ENCODE results near the gene KRTAP10-8.
"Not testable (repeated sequence)": the region's sequence is repeated elsewhere in the genome, so short reads cannot be mapped to it uniquely, and the experiment has no call there.

The KRTAP10-8 gene

GRCh38 chr21:44578371-44579055, 33.4 kb upstream of the KRTAP10-8 start:
- no peak overlapping the region for H3K4me3 ChIP-seq (ENCODE audit: low read depth, low read length)
- no peak overlapping the region for H3K27ac ChIP-seq
- no peaks in the 10 kb centered on the region for H3K36me3 ChIP-seq (replicated peaks)
- DNase-seq: no peak
- no peak for TF ChIP-seq CTCF (IDR thresholded peaks at IDR 0.05; ENCODE audit: low read depth, low read length, missing control alignments)
- in situ Hi-C loops (cut with HindIII; ENCODE audit: low pct_ligation_motif_present, low sequenced_read_pairs): no loop called here
- H3K27me3 ChIP-seq (replicated peaks): no peaks in the 10 kb centered on the region

- no peak for DNase-seq
- Histone ChIP-seq H3K36me3 (replicated peaks) (no peaks in the 10 kb centered on the region), H3K4me3 (ENCODE audit: low read depth, low read length) (no peak overlapping the region), H3K27me3 (replicated peaks) (no peaks in the 10 kb centered on the region), H3K27ac (no peak overlapping the region)
- TF ChIP-seq CTCF (IDR thresholded peaks at IDR 0.05; ENCODE audit: low read depth, low read length, missing control alignments): no peak
- in situ Hi-C loops (cut with HindIII; ENCODE audit: low pct_ligation_motif_present, low sequenced_read_pairs): no loop called here
These were observed 32.6 kb upstream of the KRTAP10-8 start for GRCh38 chr21:44579056-44579832.

GRCh38 chr21:44579833-44580144, 32.1 kb upstream of the KRTAP10-8 start:
- DNase-seq: no peak
- Histone ChIP-seq H3K4me3 (ENCODE audit: low read depth, low read length) (no peak overlapping the region), H3K27ac (no peak overlapping the region), H3K36me3 (replicated peaks) (no peaks in the 10 kb centered on the region), H3K27me3 (replicated peaks) (no peaks in the 10 kb centered on the region)
- TF ChIP-seq CTCF (IDR thresholded peaks at IDR 0.05; ENCODE audit: low read depth, low read length, missing control alignments): no peak
- in situ Hi-C loops (cut with HindIII; ENCODE audit: low pct_ligation_motif_present, low sequenced_read_pairs): no loop called here

GRCh38 chr21:44580231-44580821, 31.6 kb upstream of the KRTAP10-8 start, which contains the start of gene KRTAP10-5:
Gene KRTAP10-5 (minus strand): TSS chr21:44580604. CDS start chr21:44580578, 26 bp downstream.
- in situ Hi-C loops (cut with HindIII; ENCODE audit: low pct_ligation_motif_present, low sequenced_read_pairs); DNase-seq; H3K36me3 ChIP-seq (replicated peaks); H3K27me3 ChIP-seq (replicated peaks); H3K4me3 ChIP-seq (ENCODE audit: low read depth, low read length); H3K27ac ChIP-seq: not testable (repeated sequence)

GRCh38 chr21:44581158-44581557, 30.7 kb upstream of the KRTAP10-8 start:
- TF ChIP-seq CTCF (IDR thresholded peaks at IDR 0.05; ENCODE audit: low read depth, low read length, missing control alignments): no peak
- in situ Hi-C loops (cut with HindIII; ENCODE audit: low pct_ligation_motif_present, low sequenced_read_pairs): no loop called here
- no peaks in the 10 kb centered on the region for H3K36me3 ChIP-seq (replicated peaks)
- H3K27ac ChIP-seq: no peak overlapping the region
- H3K27me3 ChIP-seq (replicated peaks): no peaks in the 10 kb centered on the region
- no peak for DNase-seq
- H3K4me3 ChIP-seq (ENCODE audit: low read depth, low read length): no peak overlapping the region

- no peak overlapping the region for H3K27ac ChIP-seq
- in situ Hi-C loops (cut with HindIII; ENCODE audit: low pct_ligation_motif_present, low sequenced_read_pairs): no loop called here
- H3K4me3 ChIP-seq (ENCODE audit: low read depth, low read length): no peak overlapping the region
- no peaks in the 10 kb centered on the region for H3K27me3 ChIP-seq (replicated peaks)
- DNase-seq: no peak
- no peaks in the 10 kb centered on the region for H3K36me3 ChIP-seq (replicated peaks)
- TF ChIP-seq CTCF (IDR thresholded peaks at IDR 0.05; ENCODE audit: low read depth, low read length, missing control alignments): no peak
These were observed 29.8 kb upstream of the KRTAP10-8 start for GRCh38 chr21:44582055-44582454.

All from brain microvascular endothelial cell (primary cell).